GM19240 (cell line): ENCODE data around the gene GPT2.

ENCODE experiments used
- DNase-seq: peaks from one replicate; pipeline ENCODE4 v3.0.0; 2011; ENCODE audit warnings: low spot score; ENCODE audit not compliant: insufficient read length

The GPT2 gene

GRCh38 chr16:46896314-46896968, 12.3 kb downstream of the GPT2 start:
- no peak for DNase-seq

GRCh38 chr16:46897471-46897870, 13.3 kb downstream of the GPT2 start:
- DNase-seq, result no peak

GRCh38 chr16:46898006-46898405, 13.8 kb downstream of the GPT2 start:
- DNase-seq, result no peak

- DNase-seq, result no peak
Observed at GRCh38 chr16:46899443-46900143, 15.4 kb downstream of the GPT2 start.

- DNase-seq, result no peak
Observed at GRCh38 chr16:46900455-46901235, 16.5 kb downstream of the GPT2 start.

GRCh38 chr16:46901709-46902108, 17.5 kb downstream of the GPT2 start:
- no peak for DNase-seq

GRCh38 chr16:46903255-46903905, 19.2 kb downstream of the GPT2 start:
- DNase-seq, result no peak

- no peak for DNase-seq
Observed at GRCh38 chr16:46904471-46904870, 20.3 kb downstream of the GPT2 start.

GRCh38 chr16:46906360-46907060, 22.3 kb downstream of the GPT2 start:
- no peak for DNase-seq

- DNase-seq, result no peak
Observed at GRCh38 chr16:46907061-46907774, 23.1 kb downstream of the GPT2 start.

- peak; percentile 42 for DNase-seq
Observed at GRCh38 chr16:46908540-46909372, 24.6 kb downstream of the GPT2 start.

- DNase-seq, result peak; percentile 37
Observed at GRCh38 chr16:46911038-46911437, 26.9 kb downstream of the GPT2 start.

GRCh38 chr16:46911650-46912049, 27.5 kb downstream of the GPT2 start:
- DNase-seq, result no peak

- no peak for DNase-seq
Observed at GRCh38 chr16:46914556-46915201, 30.5 kb downstream of the GPT2 start.

- no peak for DNase-seq
Observed at GRCh38 chr16:46915483-46916025, 31.4 kb downstream of the GPT2 start.

- no peak for DNase-seq
Observed at GRCh38 chr16:46916980-46917379, 32.8 kb downstream of the GPT2 start.

- no peak for DNase-seq
Observed at GRCh38 chr16:46918400-46918799, 34.2 kb downstream of the GPT2 start.

GRCh38 chr16:46918905-46919792, 35.0 kb downstream of the GPT2 start:
- DNase-seq, result peak; percentile 73
